HG03521 (cell line): Measurements from ENCODE around the gene THBS2.
"Not testable (repeated sequence)": the region's sequence is repeated elsewhere in the genome, so short reads cannot be mapped to it uniquely, and the experiment has no call there.

Experiments
- ATAC-seq: cut with Tn5 transposase; IDR thresholded peaks from one replicate; pipeline ENCODE4 v1.9.1; 2021; ENCODE audit warnings: mild to moderate bottlenecking, moderate library complexity; ENCODE audit not compliant: unreplicated experiment

Gene THBS2

GRCh38 chr6:169188051-169188470 lies 65.6 kb downstream of the THBS2 start:
- ATAC-seq: no peak

GRCh38 chr6:169186496-169187169 lies 67.0 kb downstream of the THBS2 start:
- ATAC-seq: no peak

- no peak for ATAC-seq
These were observed 67.8 kb downstream of the THBS2 start for GRCh38 chr6:169185692-169186485.

GRCh38 chr6:169185011-169185521 lies 68.6 kb downstream of the THBS2 start:
- no peak for ATAC-seq

GRCh38 chr6:169184419-169184818 lies 69.2 kb downstream of the THBS2 start:
- ATAC-seq: no peak

- ATAC-seq: no peak
These were observed 70.4 kb downstream of the THBS2 start for GRCh38 chr6:169183233-169183632.

- ATAC-seq: not testable (repeated sequence)
These were observed 73.8 kb downstream of the THBS2 start for GRCh38 chr6:169179831-169180230.

GRCh38 chr6:169177516-169178166 lies 76.0 kb downstream of the THBS2 start:
- ATAC-seq: no peak

GRCh38 chr6:169176361-169176991 lies 77.2 kb downstream of the THBS2 start:
- no peak for ATAC-seq

- ATAC-seq: no peak
These were observed 78.2 kb downstream of the THBS2 start for GRCh38 chr6:169175360-169175887.

- no peak for ATAC-seq
These were observed 78.9 kb downstream of the THBS2 start for GRCh38 chr6:169174516-169175359.

GRCh38 chr6:169173532-169174268 lies 79.9 kb downstream of the THBS2 start:
- ATAC-seq: no peak

- no peak for ATAC-seq
These were observed 80.7 kb downstream of the THBS2 start for GRCh38 chr6:169172946-169173345.

GRCh38 chr6:169172456-169172855 lies 81.2 kb downstream of the THBS2 start:
- ATAC-seq: no peak

- ATAC-seq: no peak
These were observed 81.7 kb downstream of the THBS2 start for GRCh38 chr6:169171951-169172350.

- no peak for ATAC-seq
These were observed 82.6 kb downstream of the THBS2 start for GRCh38 chr6:169171016-169171415.

- no peak for ATAC-seq
These were observed 83.1 kb downstream of the THBS2 start for GRCh38 chr6:169170583-169170955.

- ATAC-seq: no peak
These were observed 83.6 kb downstream of the THBS2 start for GRCh38 chr6:169169941-169170582.

GRCh38 chr6:169169375-169169774 lies 84.3 kb downstream of the THBS2 start:
- no peak for ATAC-seq
